Neural cell (in vitro differentiated cells): Measurements from ENCODE around the gene BCOR. TPM values are rescaled to one million over a fixed set of nuclear protein-coding genes. Genes with fewer than 3 reads are reported as not detected.

ENCODE experiments used
- H2AFZ ChIP-seq: fragments of 200-600, 300-800 bp; sonication (generic), shearing (Covaris generic); 2 replicates; pipeline ENCODE4 v1.6.0; 2014; ENCODE audit warnings: low read depth, mild to moderate bottlenecking, antibody characterized with exemption, low read length, moderate library complexity
- H3F3A ChIP-seq: fragments of 200-600 bp; shearing (Covaris generic); 2 replicates; pipeline ENCODE4 v1.6.1; 2016; ENCODE audit warnings: mild to moderate bottlenecking, moderate library complexity, mixed read lengths, antibody characterized with exemption, low read length; ENCODE audit not compliant: insufficient read depth, poor library complexity, severe bottlenecking
- H3K27ac ChIP-seq: fragments of 200-600, 300-800 bp; sonication (generic), shearing (Covaris generic); 2 replicates; pipeline ENCODE4 v1.5.1; 2014; ENCODE audit warnings: mild to moderate bottlenecking, low read length, moderate library complexity
- H3K27me3 ChIP-seq: fragments of 300-800, 200-600 bp; sonication (generic), shearing (Covaris generic); 2 replicates; pipeline ENCODE4 v1.6.0; 2014; ENCODE audit warnings: mild to moderate bottlenecking, low read depth, low read length, moderate library complexity; ENCODE audit not compliant: insufficient read depth
- H3K36me3 ChIP-seq: fragments of 300-800, 200-600 bp; sonication (generic), shearing (Covaris generic); 2 replicates; pipeline ENCODE4 v1.5.1; 2014; ENCODE audit warnings: mild to moderate bottlenecking, antibody characterized with exemption, low read length, moderate library complexity; ENCODE audit not compliant: insufficient read depth
- H3K4me2 ChIP-seq: fragments of 300-800, 200-600 bp; sonication (generic), shearing (Covaris generic); 2 replicates; pipeline ENCODE4 v1.6.0; 2014; ENCODE audit warnings: mild to moderate bottlenecking, low read length
- H3K4me3 ChIP-seq: fragments of 300-800, 200-600 bp; sonication (generic), shearing (Covaris generic); 2 replicates; pipeline ENCODE4 v1.5.1; 2014; ENCODE audit warnings: mild to moderate bottlenecking, low read length, moderate library complexity
- H3K79me2 ChIP-seq: fragments of 200-600 bp; shearing (Covaris generic); replicated peaks from 2 replicates; pipeline ENCODE4 v1.6.0; 2014; ENCODE audit warnings: mild to moderate bottlenecking, low read length, moderate library complexity; ENCODE audit not compliant: insufficient read depth
- H3K9ac ChIP-seq: fragments of 300-800, 200-600 bp; sonication (generic), shearing (Covaris generic); 2 replicates; pipeline ENCODE4 v1.6.1; 2016; ENCODE audit warnings: mild to moderate bottlenecking, low read length, mixed read lengths
- H3K9me2 ChIP-seq: fragments of 200-600 bp; shearing (Covaris generic); 2 replicates; pipeline ENCODE4 v1.6.1; 2016; ENCODE audit warnings: mild to moderate bottlenecking, low read length, mixed read lengths; ENCODE audit not compliant: insufficient read depth
- H3K9me3 ChIP-seq: fragments of 200-600, 300-800 bp; sonication (generic), shearing (Covaris generic); 2 replicates; pipeline ENCODE4 v1.6.1; 2016; ENCODE audit warnings: mild to moderate bottlenecking, mixed run types, low read length, moderate library complexity, mixed read lengths
- H4K20me1 ChIP-seq: fragments of 200-600 bp; shearing (Covaris generic); 2 replicates; pipeline ENCODE4 v1.6.1; 2016; ENCODE audit warnings: mild to moderate bottlenecking, mixed run types; ENCODE audit not compliant: insufficient read depth
- CTCF ChIP-seq: fragments of 450-650 bp; IDR thresholded peaks from 2 replicates; pipeline ENCODE4 v1.5.1; 2014; ENCODE audit warnings: antibody characterized with exemption, mild to moderate bottlenecking, moderate library complexity; ENCODE audit not compliant: poor library complexity, severe bottlenecking
- EP300 ChIP-seq: fragments of 450-650 bp; conservative IDR thresholded peaks from 2 replicates; pipeline ENCODE4 v1.6.1; 2014; ENCODE audit warnings: antibody characterized with exemption, mild to moderate bottlenecking, moderate library complexity; ENCODE audit not compliant: poor library complexity, severe bottlenecking
- EZH2 ChIP-seq: fragments of 200-600, 300-800 bp; shearing (Covaris generic), sonication (generic); IDR thresholded peaks from 2 replicates; pipeline ENCODE4 v1.6.1; 2014; ENCODE audit warnings: antibody characterized with exemption, low read length, borderline replicate concordance, mild to moderate bottlenecking; ENCODE audit not compliant: insufficient read depth, poor library complexity, severe bottlenecking
- POLR2AphosphoS5 ChIP-seq: IDR thresholded peaks from 2 replicates; pipeline ENCODE4 v1.6.1; 2012
- RAD21 ChIP-seq: fragments of 450-650 bp; conservative IDR thresholded peaks from 2 replicates; pipeline ENCODE4 v1.6.1; 2014; ENCODE audit warnings: antibody characterized with exemption, mild to moderate bottlenecking, moderate library complexity
- REST ChIP-seq: IDR thresholded peaks from 2 replicates; pipeline ENCODE4 v1.6.1; 2012; ENCODE audit warnings: borderline replicate concordance
- SMC3 ChIP-seq: fragments of 450-650 bp; conservative IDR thresholded peaks from 2 replicates; pipeline ENCODE4 v1.6.1; 2014; ENCODE audit warnings: antibody characterized with exemption, mild to moderate bottlenecking, moderate library complexity; ENCODE audit not compliant: poor library complexity
- TAF1 ChIP-seq: IDR thresholded peaks from 2 replicates; pipeline ENCODE4 v1.6.1; 2012; ENCODE audit warnings: low read depth
- polyA plus RNA-seq: library from polyadenylated mRNA; depleted of rRNA; stranded (reverse); fragments of >200 nt; gene quantifications from 2 replicates; pipeline ENCODE4 v1.2.3, GENCODE V29; 2014

The BCOR gene
- polyA plus RNA-seq, 1 donor from 2014 or later = 18.0 TPM

DNA sequence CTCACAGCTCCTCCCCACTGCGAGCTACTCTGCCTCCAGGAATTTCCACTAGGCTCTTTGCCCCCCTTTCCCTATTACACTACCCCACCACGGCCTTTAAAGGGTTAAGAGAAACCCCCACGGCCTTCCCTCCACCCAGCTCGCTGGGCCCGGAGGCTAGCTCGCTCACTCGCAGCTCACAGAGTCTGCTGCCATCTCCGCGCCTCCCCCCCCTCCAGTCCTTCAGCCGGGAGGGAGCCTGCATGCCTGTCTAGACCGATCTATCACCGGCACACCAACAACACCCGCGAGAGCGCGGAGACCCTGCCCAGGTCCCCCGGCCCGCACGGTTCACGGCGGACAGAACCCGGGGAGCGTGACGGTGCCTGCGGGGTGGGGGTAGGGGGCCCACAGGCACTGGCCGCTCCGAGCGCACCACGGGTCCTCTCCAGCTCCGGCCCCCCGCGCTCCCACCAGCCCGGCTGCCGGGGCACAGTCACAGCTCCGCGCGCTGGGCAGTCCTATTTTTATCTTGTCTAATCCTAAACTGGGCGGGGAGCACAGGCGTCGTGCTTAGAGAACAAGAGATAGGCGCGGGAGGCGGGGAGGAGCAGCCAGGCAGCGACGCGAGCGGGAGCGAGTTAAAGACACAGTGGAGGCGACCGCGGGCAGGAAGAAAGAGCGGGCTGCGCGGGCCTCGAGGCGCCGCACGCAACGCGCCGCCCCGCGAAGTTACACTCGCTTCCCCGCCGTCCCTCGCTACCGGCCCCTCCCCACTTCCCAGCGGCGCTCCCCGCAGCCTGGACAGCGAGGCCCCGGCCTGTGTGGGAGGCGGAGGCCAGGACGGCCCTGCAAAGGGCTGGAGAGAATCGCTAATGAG, 3.5 kb downstream of the BCOR start:
- Histone ChIP-seq H4K20me1 (no peaks in the 10 kb centered on the region), H3K9me2 (no peaks in the 10 kb centered on the region), H3K9ac (peak overlapping the region; percentile 80), H3K4me2 (peak overlapping the region; percentile 68), H2AFZ (no peak overlapping the region), H3K36me3 (no peaks in the 10 kb centered on the region), H3K9me3 (no peaks in the 10 kb centered on the region), H3K27me3 (no peaks in the 10 kb centered on the region), H3K27ac (peak overlapping the region; percentile 82), H3K79me2 (peaks cover 43% of the 10 kb centered on the region), H3F3A (no peaks in the 10 kb centered on the region), H3K4me3 (peak overlapping the region; percentile 79)
- TF ChIP-seq TAF1 (no peak), REST (peak; percentile 52), EZH2 (no peak), RAD21 (no peak), EP300 (no peak), POLR2AphosphoS5 (no peak), CTCF (no peak), SMC3 (peak; percentile 18)

DNA sequence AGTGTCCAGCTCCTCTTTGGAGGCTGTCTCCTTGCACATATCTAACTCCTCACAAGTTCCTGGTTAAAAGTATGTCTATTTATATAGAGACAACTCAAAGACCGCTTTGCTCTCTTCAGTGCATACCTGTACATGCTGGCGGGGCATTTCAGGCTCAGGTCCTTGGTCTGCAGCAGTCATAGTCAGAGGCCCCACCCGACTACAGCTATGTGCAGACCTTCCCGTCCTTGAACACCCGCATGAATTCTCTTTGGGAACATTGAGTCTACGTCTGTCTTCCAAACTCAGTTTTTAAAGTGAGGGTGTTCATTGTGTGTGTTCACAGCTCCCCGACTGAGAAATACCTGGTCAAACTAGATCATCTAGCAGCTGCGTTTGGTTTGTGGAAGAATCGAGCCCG, 4.2 kb downstream of the BCOR start:
- TF ChIP-seq SMC3 (no peak), POLR2AphosphoS5 (no peak), CTCF (no peak), EP300 (no peak), TAF1 (no peak), REST (no peak), RAD21 (no peak)
- H3K9ac ChIP-seq = peak overlapping the region; percentile 80
- no peaks in the 10 kb centered on the region for H3K36me3 ChIP-seq
- no peaks in the 10 kb centered on the region for H3F3A ChIP-seq
- H3K27ac ChIP-seq = peak overlapping the region; percentile 82
- H3K27me3 ChIP-seq = no peaks in the 10 kb centered on the region
- H2AFZ ChIP-seq = no peak overlapping the region
- peak overlapping the region; percentile 79 for H3K4me3 ChIP-seq
- no peaks in the 10 kb centered on the region for H4K20me1 ChIP-seq
- H3K9me3 ChIP-seq = no peaks in the 10 kb centered on the region
- H3K79me2 ChIP-seq = peaks cover 50% of the 10 kb centered on the region
- peak overlapping the region; percentile 59 for H3K4me2 ChIP-seq
- H3K9me2 ChIP-seq = no peaks in the 10 kb centered on the region
